HUES48 (cell line): ENCODE results near the gene SLC27A4.
A peak's percentile ranks its signal among the peaks of the same experiment; 100 is the strongest.

Experiments
- H3K27ac ChIP-seq: one replicate; pipeline ENCODE4 v1.7.0; 2013; ENCODE audit warnings: low read depth, low read length, inconsistent platforms
- H3K27me3 ChIP-seq: 2 replicates; pipeline ENCODE4 v1.6.1; 2013; ENCODE audit warnings: mild to moderate bottlenecking, low read length; ENCODE audit not compliant: control insufficient read depth, insufficient read depth
- H3K36me3 ChIP-seq: 2 replicates; pipeline ENCODE4 v1.6.1; 2013; ENCODE audit warnings: low read length; ENCODE audit not compliant: control insufficient read depth, insufficient read depth
- H3K4me1 ChIP-seq: 2 replicates; pipeline ENCODE4 v1.6.1; 2013; ENCODE audit warnings: mild to moderate bottlenecking, low read length; ENCODE audit not compliant: control insufficient read depth, insufficient read depth
- H3K4me3 ChIP-seq: 2 replicates; pipeline ENCODE4 v1.5.1; 2013; ENCODE audit warnings: mild to moderate bottlenecking, low read depth, low read length
- H3K9ac ChIP-seq: 2 replicates; pipeline ENCODE4 v1.6.1; 2013; ENCODE audit warnings: mild to moderate bottlenecking, low read depth, low read length, moderate library complexity
- H3K9me3 ChIP-seq: 2 replicates; pipeline ENCODE4 v1.6.1; 2013; ENCODE audit warnings: low read length; ENCODE audit not compliant: control insufficient read depth, insufficient read depth

SLC27A4 gene

DNA sequence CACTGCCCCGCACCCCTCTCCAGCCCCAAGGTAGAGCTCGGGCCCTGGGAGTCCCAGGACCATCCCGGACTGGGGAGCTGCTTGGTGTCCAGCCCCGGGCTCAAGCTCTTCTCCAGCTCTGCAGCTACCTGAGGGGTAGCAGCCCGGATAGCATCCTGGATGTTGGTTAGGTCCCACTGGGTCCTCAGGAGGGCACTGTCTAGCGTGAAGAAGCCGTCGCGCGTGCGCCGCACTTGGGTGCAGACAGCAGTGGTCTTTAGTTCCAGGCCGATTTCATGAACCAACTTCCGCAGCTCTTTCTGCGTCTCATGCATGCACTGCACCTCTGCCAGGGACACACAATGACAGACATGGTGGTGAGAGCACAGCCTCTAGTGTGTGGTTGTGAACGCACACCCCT, 30.8 kb upstream of the SLC27A4 start:
- H3K4me1 ChIP-seq: no peaks in the 10 kb centered on the region

DNA sequence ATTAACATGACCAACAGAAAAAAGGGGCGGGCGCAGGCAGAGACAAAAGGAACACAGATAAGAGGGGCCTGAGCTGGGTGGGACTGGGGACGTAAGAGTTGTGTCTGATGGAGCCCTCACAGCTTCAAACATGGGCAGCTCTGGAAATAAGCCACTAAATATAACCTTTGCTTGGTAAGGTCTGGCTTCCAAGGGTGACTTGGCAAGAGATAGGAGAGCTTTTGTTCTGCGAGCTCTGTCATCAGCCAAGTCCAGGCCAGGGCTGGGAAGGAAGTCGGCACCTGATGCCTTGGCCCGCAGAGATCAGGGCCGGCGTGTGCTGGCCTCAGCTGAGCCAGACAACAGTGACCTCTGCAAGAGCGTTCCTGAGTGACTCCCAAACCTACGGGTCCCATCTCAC, 29.9 kb upstream of the SLC27A4 start:
- no peaks in the 10 kb centered on the region for H3K4me1 ChIP-seq
- no peak overlapping the region for H3K9ac ChIP-seq
- H3K27ac ChIP-seq: no peak overlapping the region
- peaks cover 57% of the 10 kb centered on the region for H3K36me3 ChIP-seq
- H3K27me3 ChIP-seq: no peaks in the 10 kb centered on the region
- H3K4me3 ChIP-seq: no peak overlapping the region
- no peaks in the 10 kb centered on the region for H3K9me3 ChIP-seq

More for the DNA sequence above, 30.8 kb upstream of the SLC27A4 start:
- Histone ChIP-seq H3K36me3 (peaks cover 49% of the 10 kb centered on the region), H3K4me3 (no peak overlapping the region), H3K27ac (no peak overlapping the region), H3K9me3 (no peaks in the 10 kb centered on the region), H3K9ac (no peak overlapping the region), H3K27me3 (no peaks in the 10 kb centered on the region)

DNA sequence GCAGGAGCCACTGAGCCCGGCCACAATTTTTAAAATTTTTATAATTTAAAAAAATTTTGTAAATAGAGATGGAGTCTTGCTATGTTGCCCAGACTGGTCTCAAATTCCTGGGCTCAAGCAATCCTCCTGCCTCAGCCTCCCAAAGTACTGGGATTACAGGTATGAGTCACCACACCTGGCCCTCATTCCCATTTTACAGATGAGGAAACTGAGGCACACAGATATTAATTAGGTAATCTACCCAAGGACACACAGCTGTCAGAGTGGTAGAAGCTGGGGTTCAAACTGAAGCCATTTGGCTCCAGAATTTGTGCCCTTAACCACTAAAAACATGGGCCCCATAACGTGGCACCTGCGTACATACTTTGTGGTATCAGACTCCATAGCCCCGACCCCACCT, 25.6 kb upstream of the SLC27A4 start:
- Histone ChIP-seq H3K36me3 (peaks cover 67% of the 10 kb centered on the region), H3K4me1 (no peaks in the 10 kb centered on the region), H3K9me3 (no peaks in the 10 kb centered on the region), H3K27me3 (no peaks in the 10 kb centered on the region), H3K9ac (no peak overlapping the region), H3K4me3 (no peak overlapping the region), H3K27ac (no peak overlapping the region)

DNA sequence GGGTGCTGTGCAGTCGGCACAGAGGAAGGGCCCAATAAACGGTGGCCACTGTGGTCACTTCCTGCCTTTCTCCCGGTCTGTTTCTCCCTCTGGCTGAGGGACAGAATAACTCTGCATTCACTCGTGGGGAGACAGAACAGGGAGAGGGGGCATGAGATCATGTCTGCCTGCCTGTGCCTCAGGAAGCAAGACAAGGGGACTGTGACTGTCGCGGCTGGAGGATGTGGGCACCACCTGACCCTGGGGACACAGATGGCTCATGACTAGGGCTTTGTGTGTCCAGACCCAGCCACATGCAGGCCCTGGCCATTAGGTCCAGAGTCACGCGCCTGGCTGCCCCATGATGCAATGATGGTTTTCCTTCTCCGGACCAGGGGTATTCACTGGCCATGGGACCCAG, 23.9 kb upstream of the SLC27A4 start:
- Histone ChIP-seq H3K4me1 (no peaks in the 10 kb centered on the region; the same call in 1 of the 2 replicates), H3K4me3 (no peak overlapping the region), H3K9ac (no peak overlapping the region), H3K27me3 (no peaks in the 10 kb centered on the region), H3K9me3 (no peaks in the 10 kb centered on the region), H3K27ac (no peak overlapping the region), H3K36me3 (peaks cover 56% of the 10 kb centered on the region)

DNA sequence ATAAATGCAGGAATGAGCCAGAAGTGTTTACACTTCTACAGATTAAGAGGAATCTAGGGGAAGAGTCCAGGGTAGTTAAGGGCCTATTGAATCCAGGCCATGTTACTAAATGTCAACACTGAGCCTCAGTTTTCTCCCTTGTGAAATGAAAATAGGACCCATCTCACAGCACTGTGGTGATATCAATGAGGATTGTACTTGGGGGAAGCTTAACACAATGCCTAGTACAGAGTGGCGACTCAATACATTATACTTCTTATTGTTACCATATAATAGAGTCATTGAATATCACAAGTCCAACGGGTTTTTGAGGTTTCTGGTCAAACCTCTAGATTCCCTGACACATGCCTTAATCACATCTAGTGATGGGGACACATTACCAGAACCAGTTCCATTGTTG, 22.7 kb upstream of the SLC27A4 start:
- no peak overlapping the region for H3K27ac ChIP-seq
- no peaks in the 10 kb centered on the region for H3K27me3 ChIP-seq
- H3K9me3 ChIP-seq: no peaks in the 10 kb centered on the region
- H3K4me3 ChIP-seq: no peak overlapping the region
- no peak overlapping the region for H3K9ac ChIP-seq
- H3K4me1 ChIP-seq: no peaks in the 10 kb centered on the region; the same call in 1 of the 2 replicates
- H3K36me3 ChIP-seq: peaks cover 54% of the 10 kb centered on the region

DNA sequence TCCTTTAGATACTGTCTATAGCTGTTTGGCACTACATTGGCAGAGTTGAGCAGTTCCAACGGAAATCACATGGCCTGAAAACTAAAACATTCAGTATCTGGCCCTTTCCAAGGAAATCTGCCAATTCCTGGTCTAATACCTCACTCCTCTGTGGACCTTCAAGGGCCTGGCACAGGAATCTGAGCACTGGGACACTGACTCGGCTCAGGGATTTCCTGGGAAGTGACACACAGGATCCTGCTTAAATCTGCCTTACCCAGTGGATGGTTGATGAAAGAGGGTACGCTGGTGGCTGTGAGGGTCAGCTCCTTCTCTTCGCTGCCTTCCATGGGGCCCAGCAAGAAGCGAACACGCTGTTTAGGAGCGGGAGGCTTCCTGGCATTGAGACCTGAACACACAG, 19.0 kb upstream of the SLC27A4 start:
- no peak overlapping the region for H3K27ac ChIP-seq

DNA sequence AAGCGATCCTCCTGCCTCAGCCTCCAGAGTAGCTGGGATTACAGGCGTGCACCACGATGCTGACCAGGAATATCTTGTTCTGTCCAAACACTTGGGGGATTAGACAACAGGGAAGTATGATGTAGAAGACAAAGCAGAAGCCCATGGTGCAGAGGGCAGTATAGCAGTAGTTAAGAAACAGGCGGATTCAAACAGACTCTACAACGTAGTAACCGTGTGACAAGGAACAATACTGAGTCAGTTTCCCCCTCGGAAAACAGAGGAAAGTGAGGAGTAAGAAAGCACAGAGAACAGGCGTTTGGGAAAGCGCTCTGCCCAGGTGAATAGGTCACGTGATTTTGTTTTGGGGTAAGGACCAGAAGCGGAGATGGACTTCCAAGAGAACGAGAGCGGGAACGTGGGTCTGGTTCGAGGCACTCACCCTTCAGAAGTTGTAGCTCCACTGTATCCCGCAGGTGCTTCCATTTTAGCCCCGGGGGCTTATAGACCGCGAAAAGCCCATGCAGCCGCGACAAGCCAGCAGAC, 18.4 kb upstream of the SLC27A4 start:
- H3K27me3 ChIP-seq: no peaks in the 10 kb centered on the region
- H3K4me3 ChIP-seq: peak overlapping the region; percentile 83
- peak overlapping the region; percentile 75 for H3K9ac ChIP-seq
- H3K27ac ChIP-seq: peak overlapping the region; percentile 81
- no peaks in the 10 kb centered on the region; the same call in 1 of the 2 replicates for H3K4me1 ChIP-seq
- H3K36me3 ChIP-seq: peaks cover 40% of the 10 kb centered on the region
- no peaks in the 10 kb centered on the region for H3K9me3 ChIP-seq

More for the DNA sequence above, 19.0 kb upstream of the SLC27A4 start:
- H3K9ac ChIP-seq: no peak overlapping the region
- peak overlapping the region; percentile 83 for H3K4me3 ChIP-seq
- no peaks in the 10 kb centered on the region for H3K9me3 ChIP-seq
- peaks cover 46% of the 10 kb centered on the region for H3K36me3 ChIP-seq
- no peaks in the 10 kb centered on the region for H3K27me3 ChIP-seq
- H3K4me1 ChIP-seq: no peaks in the 10 kb centered on the region; the same call in 1 of the 2 replicates

DNA sequence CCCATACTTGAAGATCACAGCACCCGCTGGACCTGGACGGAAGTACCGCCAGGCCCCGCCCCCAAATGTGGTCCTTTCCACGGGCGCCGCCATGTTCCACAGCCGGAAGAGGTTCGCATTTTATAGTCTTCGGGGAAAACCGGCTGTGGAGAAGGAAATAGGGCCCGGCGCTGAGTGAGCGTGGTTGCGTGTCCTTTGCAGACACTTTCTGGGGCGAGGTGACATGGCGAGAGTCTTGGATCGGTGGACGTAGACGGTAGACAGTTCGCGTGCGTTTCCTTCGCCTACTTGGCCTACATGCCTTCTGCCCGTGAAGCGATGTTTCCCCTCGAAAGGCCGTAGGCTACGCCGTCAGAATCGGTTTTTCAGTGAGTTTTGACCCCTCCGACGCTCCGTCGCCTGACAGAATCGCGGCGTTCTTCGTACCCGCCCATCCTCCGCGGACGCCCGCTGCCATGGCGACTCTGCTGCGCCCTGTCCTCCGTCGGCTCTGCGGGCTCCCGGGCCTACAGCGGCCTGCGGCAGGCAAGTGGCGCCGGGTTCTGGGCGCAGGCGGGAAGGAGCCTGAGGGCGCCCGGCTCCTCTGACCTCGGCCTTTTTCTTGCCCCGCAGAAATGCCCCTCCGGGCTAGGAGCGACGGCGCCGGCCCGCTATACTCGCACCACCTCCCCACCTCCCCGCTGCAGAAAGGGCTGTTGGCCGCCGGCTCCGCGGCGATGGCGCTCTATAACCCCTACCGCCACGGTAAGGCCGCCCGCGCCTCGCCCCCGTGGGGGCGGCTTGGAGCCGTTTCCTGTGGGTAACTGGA, 17.7 kb upstream of the SLC27A4 start, which contains the start of the genes COQ4 and TRUB2:
COQ4 (plus strand) TSS at position 436 of the 808 bp plus-strand sequence; CDS start at position 456, 20 bp downstream.
TRUB2 (minus strand) TSS at position 44 of the 808 bp plus-strand sequence; CDS start at position 5, 39 bp downstream.
- H3K27ac ChIP-seq: peak within 1 kb of the TSS; percentile 81
- no peaks in the 10 kb centered on the region for H3K9me3 ChIP-seq
- peak within 1 kb of the TSS; percentile 75 for H3K9ac ChIP-seq
- no peaks in the 10 kb centered on the region; the same call in 1 of the 2 replicates for H3K4me1 ChIP-seq
- H3K36me3 ChIP-seq: peaks cover 36% of the 10 kb centered on the region
- no peaks in the 10 kb centered on the region for H3K27me3 ChIP-seq
- peak within 1 kb of the TSS; percentile 83 for H3K4me3 ChIP-seq

DNA sequence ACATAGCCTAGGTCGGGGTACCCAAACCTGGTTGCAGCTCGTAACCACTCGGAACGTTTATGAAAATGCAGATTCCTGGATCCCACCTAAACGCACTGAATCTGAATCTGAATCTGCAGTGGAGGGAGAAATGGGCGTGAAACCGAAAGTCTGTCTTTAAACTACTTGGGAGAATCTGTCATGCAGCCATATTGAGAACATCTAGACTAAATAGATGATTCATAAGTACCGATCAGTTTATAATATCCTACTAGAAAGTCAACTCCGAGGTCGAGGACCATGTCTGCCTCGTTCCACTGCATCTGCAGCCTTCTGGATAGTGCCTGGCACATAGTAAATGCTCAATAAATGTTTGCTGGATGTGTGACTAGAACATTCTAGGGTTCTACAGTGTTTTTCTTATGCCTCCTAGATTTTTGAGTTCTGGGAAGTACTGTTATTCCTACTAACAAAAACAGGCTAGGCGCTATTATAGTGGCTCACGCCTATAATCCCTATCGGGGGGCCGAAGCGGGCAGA, 17.1 kb upstream of the SLC27A4 start:
- peak overlapping the region; percentile 83 for H3K4me3 ChIP-seq

DNA sequence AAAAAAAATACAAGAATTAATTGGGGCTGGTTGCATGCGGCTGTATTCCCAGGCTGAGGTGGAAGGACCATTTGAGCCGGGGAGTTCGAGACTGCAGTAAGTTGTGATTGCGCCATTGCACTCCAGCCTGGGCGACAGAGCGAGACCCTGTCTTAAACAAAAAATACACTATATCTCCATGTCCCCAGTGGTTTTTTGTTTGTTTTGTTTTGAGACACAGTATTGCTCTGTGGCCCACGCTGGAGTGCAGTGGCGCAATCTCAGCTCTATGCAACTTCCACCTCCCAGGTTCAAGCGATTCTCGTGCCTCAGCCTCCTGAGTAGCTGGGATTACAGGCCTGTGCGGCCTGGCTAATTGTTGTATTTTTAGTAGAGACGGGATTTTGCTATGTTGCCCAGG, 16.5 kb upstream of the SLC27A4 start:
- Histone ChIP-seq H3K36me3 (peaks cover 40% of the 10 kb centered on the region), H3K9ac (no peak overlapping the region), H3K27me3 (no peaks in the 10 kb centered on the region), H3K4me3 (peak overlapping the region; percentile 83), H3K4me1 (no peaks in the 10 kb centered on the region; the same call in 1 of the 2 replicates), H3K27ac (no peak overlapping the region), H3K9me3 (no peaks in the 10 kb centered on the region)

More for the DNA sequence above, 17.1 kb upstream of the SLC27A4 start:
- H3K27me3 ChIP-seq: no peaks in the 10 kb centered on the region
- peak overlapping the region; percentile 75 for H3K9ac ChIP-seq
- no peaks in the 10 kb centered on the region for H3K9me3 ChIP-seq
- peaks cover 36% of the 10 kb centered on the region for H3K36me3 ChIP-seq
- H3K4me1 ChIP-seq: no peaks in the 10 kb centered on the region; the same call in 1 of the 2 replicates
- H3K27ac ChIP-seq: peak overlapping the region; percentile 81

DNA sequence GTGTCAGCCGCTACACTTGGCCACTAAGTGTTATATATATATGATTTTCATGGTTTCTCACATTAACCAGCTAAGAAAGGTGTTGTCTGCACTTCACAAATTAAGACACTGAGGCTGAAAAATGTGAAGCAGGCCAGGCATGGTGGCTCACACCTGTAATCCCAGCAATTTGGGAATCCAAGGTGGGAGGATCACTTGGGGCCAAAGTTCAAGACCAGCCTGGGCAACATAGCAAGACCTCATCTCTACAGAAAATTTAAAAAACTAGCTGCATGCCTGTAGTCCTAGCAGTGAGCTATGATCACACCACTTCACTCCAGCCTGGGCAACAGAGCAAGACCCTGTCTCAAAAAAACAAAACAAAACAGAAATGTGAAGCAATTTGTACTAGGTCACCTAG, 15.9 kb upstream of the SLC27A4 start:
- Histone ChIP-seq H3K4me3 (no peak overlapping the region), H3K9me3 (no peaks in the 10 kb centered on the region), H3K4me1 (no peaks in the 10 kb centered on the region; the same call in 1 of the 2 replicates), H3K27me3 (no peaks in the 10 kb centered on the region), H3K27ac (no peak overlapping the region), H3K9ac (no peak overlapping the region), H3K36me3 (peaks cover 43% of the 10 kb centered on the region)
